ENCODE measurements around the gene DESI2. TPM values are rescaled to one million over a fixed set of nuclear protein-coding genes. Genes with fewer than 3 reads are reported as not detected.

Gene DESI2
- total and polyA plus RNA-seq, 2 of the 8 experiments (the other 6 are each of a cell fraction or from before 2014, with no cell fraction given), result 54.0 to 110 TPM

GRCh38 chr1:244660595-244660994, 7.7 kb downstream of the DESI2 start:
- POLR2A ChIA-PET (ENCODE audit: partially characterized antibody), result no interaction called here
- WGBS, 2 experiments (ENCODE audit: extremely low coverage in 1 of 2, insufficient coverage in 1 of 2, insufficient read length in 1 of 2, insufficient replicate concordance in 2 of 2, low coverage in 1 of 2, low lambda C conversion rate in 2 of 2, missing lambda C conversion rate in 1 of 2), result 90% methylated on average over 3 of the region's 3 CpGs; no CpG with 5 or more reads in 1 of the 2 experiments
- H3K4me3 ChIP-seq (ENCODE audit: extremely low read depth in 1 of 4, insufficient read depth in 2 of 4, low read depth in 3 of 4, low read length in 4 of 4), result no peak overlapping the region
- H3K4me1 ChIP-seq (replicated peaks in 1 of 4; ENCODE audit: control insufficient read depth in 3 of 4, insufficient read depth in 4 of 4, low read length in 3 of 4), result peaks cover 0 to 5% (median 2%) of the 10 kb centered on the region in 4 experiments; a peak in 4 of 7 replicates
- no peak overlapping the region for H3K18ac ChIP-seq (ENCODE audit: extremely low read depth, low read length)
- H2BK120ac ChIP-seq (replicated peaks; ENCODE audit: low read depth, low read length), result no peak overlapping the region
- no peaks in the 10 kb centered on the region for H3K27me3 ChIP-seq (replicated peaks in 1 of 4; ENCODE audit: control insufficient read depth in 3 of 4, extremely low read depth in 1 of 4, insufficient read depth in 3 of 4, low read length in 3 of 4)
- H2BK20ac ChIP-seq (ENCODE audit: low read length), result no peak overlapping the region
- H4K5ac ChIP-seq (ENCODE audit: insufficient read length, low read depth, low read length), result no peak overlapping the region
- no peak overlapping the region for H2AFZ ChIP-seq (ENCODE audit: low read length)
- H3K56ac ChIP-seq (replicated peaks; ENCODE audit: insufficient read length, low read depth, low read length), result no peak overlapping the region
- H3K27ac ChIP-seq (ENCODE audit: low read depth, low read length), result no peak overlapping the region
- no peaks in the 10 kb centered on the region for H3K23me2 ChIP-seq (ENCODE audit: low read depth, low read length)
- DNase-seq (ENCODE audit: low read depth in 1 of 2, low spot score in 2 of 2), result no peak
- no peak overlapping the region for H3K23ac ChIP-seq (ENCODE audit: insufficient read length)
- H2BK15ac ChIP-seq (ENCODE audit: low read length), result no peak overlapping the region
- H3K4me2 ChIP-seq (ENCODE audit: insufficient read depth in 1 of 2, low read depth in 2 of 2, low read length in 2 of 2), result no peak overlapping the region
- H3K79me1 ChIP-seq (ENCODE audit: low read depth, low read length), result peaks cover 6% of the 10 kb centered on the region
- CTCF ChIA-PET (ENCODE audit: partially characterized antibody), result no interaction called here
- no peak for TF ChIP-seq KDM4A (IDR thresholded peaks at IDR 0.05; ENCODE audit: low read depth, low read length, severe bottlenecking)
- no peak for TF ChIP-seq HDAC6 (IDR thresholded peaks at IDR 0.05; ENCODE audit: low read depth, low read length)
- no peak for TF ChIP-seq BACH1 (IDR thresholded peaks at IDR 0.05; ENCODE audit: low read length)
- TF ChIP-seq EZH2 (IDR thresholded peaks at IDR 0.05; ENCODE audit: low read depth, low read length, severe bottlenecking), result no peak
- TF ChIP-seq SUZ12 (IDR thresholded peaks at IDR 0.05; ENCODE audit: low read length), result no peak
- no peak for TF ChIP-seq EGR1 (IDR thresholded peaks at IDR 0.05; ENCODE audit: borderline replicate concordance, low read depth, low read length)
- TF ChIP-seq SP4 (IDR thresholded peaks at IDR 0.05; ENCODE audit: low read length), result no peak
- TF ChIP-seq CHD2 (IDR thresholded peaks at IDR 0.05; ENCODE audit: low read length), result no peak
- TF ChIP-seq EP300 (IDR thresholded peaks at IDR 0.05; ENCODE audit: borderline replicate concordance in 1 of 2, low read depth in 2 of 2, low read length in 2 of 2), result no peak
- TF ChIP-seq CBX8 (IDR thresholded peaks at IDR 0.05; ENCODE audit: borderline replicate concordance, low read depth, low read length), result no peak
- no peak for TF ChIP-seq MAX (IDR thresholded peaks at IDR 0.05)
- no peak overlapping the region for H3K14ac ChIP-seq (ENCODE audit: insufficient read length)
- H3K36me3 ChIP-seq (ENCODE audit: control insufficient read depth in 2 of 4, insufficient read depth in 4 of 4, low read length in 3 of 4), result peaks cover 0 to 26% (median 9%) of the 10 kb centered on the region in 4 experiments; a peak in 3 of 8 replicates
- H3K4ac ChIP-seq (replicated peaks; ENCODE audit: insufficient read length, low read depth, low read length), result no peak overlapping the region
- H3K79me2 ChIP-seq (ENCODE audit: control insufficient read depth in 1 of 2, insufficient read depth in 2 of 2, low read length in 2 of 2), result peaks cover 11 to 90% of the 10 kb centered on the region in 2 experiments
- H3K9ac ChIP-seq (replicated peaks in 1 of 4; ENCODE audit: extremely low read depth in 1 of 4, low read depth in 3 of 4, low read length in 3 of 4), result no peak overlapping the region
- H2BK12ac ChIP-seq (ENCODE audit: low read depth, low read length), result no peak overlapping the region
- H3K9me3 ChIP-seq (ENCODE audit: insufficient read depth in 2 of 2, low read depth in 1 of 2, low read length in 1 of 2), result no peaks in the 10 kb centered on the region
- no peak overlapping the region for H4K91ac ChIP-seq (replicated peaks; ENCODE audit: insufficient read length, low read length)
- H2AK5ac ChIP-seq (ENCODE audit: low read depth, low read length), result no peak overlapping the region
- H2BK5ac ChIP-seq (ENCODE audit: low read depth, low read length), result no peak overlapping the region
- no peak overlapping the region for H4K8ac ChIP-seq (ENCODE audit: extremely low read depth, insufficient read depth, low read length)
- H4K20me1 ChIP-seq (replicated peaks in 1 of 2; ENCODE audit: control insufficient read depth in 1 of 2, insufficient read depth in 2 of 2, low read length in 2 of 2), result peaks cover 2 to 10% of the 10 kb centered on the region in 2 experiments
- no peak for FAIRE-seq

All from H1 (cell line).